Activated naive CD8-positive, alpha-beta T cell (primary cell): ENCODE data around the gene RNASE8.
A peak's percentile ranks its signal among the peaks of the same experiment; 100 is the strongest.

Source experiments
- H3K27ac Mint-ChIP-seq: one replicate; pipeline ENCODE4 v1.8.0; 2021; ENCODE audit warnings: mixed read lengths
- H3K27me3 Mint-ChIP-seq: one replicate; pipeline ENCODE4 v1.8.0; 2021; ENCODE audit warnings: mixed read lengths
- H3K36me3 Mint-ChIP-seq: one replicate; pipeline ENCODE4 v1.8.0; 2021; ENCODE audit warnings: mixed read lengths
- H3K4me1 Mint-ChIP-seq: one replicate; pipeline ENCODE4 v1.8.0; 2021; ENCODE audit warnings: low read depth, mixed read lengths
- H3K4me3 Mint-ChIP-seq: one replicate; pipeline ENCODE4 v1.8.0; 2021; ENCODE audit warnings: mild to moderate bottlenecking, mixed read lengths
- H3K9me3 Mint-ChIP-seq: one replicate; pipeline ENCODE4 v1.8.0; 2021; ENCODE audit warnings: low read depth, mixed read lengths

The RNASE8 gene

DNA sequence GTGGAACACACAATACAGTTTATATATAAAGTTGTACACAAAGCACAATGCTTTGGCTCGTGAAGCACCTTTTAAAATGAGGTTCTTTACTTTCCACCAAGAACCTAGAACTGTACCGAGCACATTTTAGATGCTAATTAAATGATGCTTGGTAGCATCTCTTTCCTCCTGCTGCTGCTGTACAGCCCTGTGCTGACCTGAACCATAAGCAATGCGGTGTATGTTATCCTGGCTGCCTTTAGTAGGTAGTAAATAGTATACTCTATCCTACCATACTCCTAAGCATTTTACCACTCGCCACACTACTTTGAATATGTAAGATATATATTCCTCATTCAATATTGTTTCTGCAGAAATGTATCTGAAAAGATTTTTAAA, 2.9 kb upstream of the RNASE8 start:
- no peaks in the 10 kb centered on the region for H3K4me1 Mint-ChIP-seq
- H3K36me3 Mint-ChIP-seq = no peaks in the 10 kb centered on the region
- H3K27me3 Mint-ChIP-seq = peaks cover 2% of the 10 kb centered on the region
- H3K9me3 Mint-ChIP-seq = no peaks in the 10 kb centered on the region
- H3K4me3 Mint-ChIP-seq = no peak overlapping the region
- H3K27ac Mint-ChIP-seq = no peak overlapping the region

GRCh38 chr14:21055432-21056117, 2.0 kb upstream of the RNASE8 start:
- Mint-ChIP-seq H3K27ac (no peak overlapping the region), H3K4me3 (no peak overlapping the region), H3K4me1 (no peaks in the 10 kb centered on the region), H3K9me3 (no peaks in the 10 kb centered on the region), H3K36me3 (no peaks in the 10 kb centered on the region), H3K27me3 (no peaks in the 10 kb centered on the region)

DNA sequence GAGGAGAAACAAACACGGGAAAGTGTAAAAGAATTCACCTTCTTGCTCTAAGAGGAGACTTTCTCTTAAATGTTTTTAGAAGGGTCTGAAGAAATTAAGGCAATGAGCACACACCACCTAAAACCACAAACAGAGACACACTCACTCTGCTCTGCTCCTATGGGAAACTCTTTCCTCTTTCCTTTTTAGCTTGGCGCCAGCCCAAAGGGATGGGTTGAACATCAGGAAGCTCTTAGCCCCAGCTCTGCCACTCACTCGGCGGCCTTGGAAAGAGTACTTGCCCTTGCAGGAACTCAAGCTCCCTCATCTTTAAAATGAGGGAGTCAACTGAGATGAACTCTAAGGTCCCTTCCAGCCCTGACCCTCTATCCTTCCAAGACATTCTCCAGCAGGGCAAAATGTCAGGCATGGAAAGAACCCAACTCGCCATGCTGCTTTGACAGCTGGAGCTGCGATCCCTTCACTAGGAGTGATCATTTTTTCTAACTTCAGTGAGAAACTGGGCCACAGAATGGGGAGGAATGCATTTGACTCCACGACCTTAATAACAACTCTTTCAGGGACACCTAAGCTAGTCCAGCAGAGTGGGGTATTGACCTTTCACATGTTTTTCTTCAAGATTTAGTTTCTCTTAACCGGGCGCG, 980 bp upstream of the RNASE8 start:
- H3K36me3 Mint-ChIP-seq = no peaks in the 10 kb centered on the region
- no peaks in the 10 kb centered on the region for H3K4me1 Mint-ChIP-seq
- H3K9me3 Mint-ChIP-seq = no peaks in the 10 kb centered on the region
- H3K27me3 Mint-ChIP-seq = peaks cover 2% of the 10 kb centered on the region
- no peak overlapping the region for H3K4me3 Mint-ChIP-seq
- H3K27ac Mint-ChIP-seq = no peak overlapping the region

- H3K9me3 Mint-ChIP-seq = no peaks in the 10 kb centered on the region
- peaks cover 5% of the 10 kb centered on the region for H3K27me3 Mint-ChIP-seq
- H3K36me3 Mint-ChIP-seq = no peaks in the 10 kb centered on the region
- H3K4me1 Mint-ChIP-seq = no peaks in the 10 kb centered on the region
- no peak overlapping the region for H3K4me3 Mint-ChIP-seq
- H3K27ac Mint-ChIP-seq = no peak overlapping the region
Measured at GRCh38 chr14:21058903-21059302, 1.3 kb downstream of the RNASE8 start.

- H3K36me3 Mint-ChIP-seq = no peaks in the 10 kb centered on the region
- H3K9me3 Mint-ChIP-seq = no peaks in the 10 kb centered on the region
- no peak overlapping the region for H3K27ac Mint-ChIP-seq
- peaks cover 6% of the 10 kb centered on the region for H3K27me3 Mint-ChIP-seq
- H3K4me1 Mint-ChIP-seq = no peaks in the 10 kb centered on the region
- no peak overlapping the region for H3K4me3 Mint-ChIP-seq
Measured at GRCh38 chr14:21059842-21060613, 2.4 kb downstream of the RNASE8 start.

- Mint-ChIP-seq H3K9me3 (no peaks in the 10 kb centered on the region), H3K27ac (no peak overlapping the region), H3K27me3 (peaks cover 12% of the 10 kb centered on the region), H3K36me3 (no peaks in the 10 kb centered on the region), H3K4me3 (no peak overlapping the region), H3K4me1 (no peaks in the 10 kb centered on the region)
Measured at GRCh38 chr14:21060614-21061346, 3.2 kb downstream of the RNASE8 start.

DNA sequence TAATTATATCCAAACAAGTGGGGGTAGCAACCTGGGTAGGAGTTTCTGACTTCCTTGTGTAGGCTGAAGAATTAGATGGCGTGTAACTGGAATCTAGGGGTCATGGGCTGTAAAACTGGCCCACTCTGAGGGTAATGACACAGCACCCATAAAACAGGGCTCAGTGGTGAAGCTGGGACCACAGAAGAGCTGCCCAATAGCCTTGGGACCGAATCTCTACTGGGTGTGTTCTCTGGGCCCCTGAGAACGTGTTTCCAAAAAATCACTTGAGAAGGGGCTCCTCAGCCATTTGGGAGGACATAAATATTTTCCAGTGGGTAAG, 3.7 kb downstream of the RNASE8 start:
- Mint-ChIP-seq H3K9me3 (no peaks in the 10 kb centered on the region), H3K27me3 (peaks cover 14% of the 10 kb centered on the region), H3K4me3 (no peak overlapping the region), H3K4me1 (no peaks in the 10 kb centered on the region), H3K27ac (no peak overlapping the region), H3K36me3 (no peaks in the 10 kb centered on the region)

GRCh38 chr14:21063479-21063878, 5.9 kb downstream of the RNASE8 start:
- no peak overlapping the region for H3K27ac Mint-ChIP-seq
- no peaks in the 10 kb centered on the region for H3K9me3 Mint-ChIP-seq
- no peak overlapping the region for H3K4me3 Mint-ChIP-seq
- peaks cover 28% of the 10 kb centered on the region for H3K27me3 Mint-ChIP-seq
- H3K4me1 Mint-ChIP-seq = peaks cover under 1% of the 10 kb centered on the region
- H3K36me3 Mint-ChIP-seq = no peaks in the 10 kb centered on the region

GRCh38 chr14:21066882-21067502, 9.4 kb downstream of the RNASE8 start:
- Mint-ChIP-seq H3K36me3 (no peaks in the 10 kb centered on the region), H3K4me3 (no peak overlapping the region), H3K27ac (no peak overlapping the region), H3K9me3 (no peaks in the 10 kb centered on the region), H3K4me1 (peaks cover 24% of the 10 kb centered on the region), H3K27me3 (peaks cover 37% of the 10 kb centered on the region)

- H3K27ac Mint-ChIP-seq = no peak overlapping the region
- H3K36me3 Mint-ChIP-seq = no peaks in the 10 kb centered on the region
- peaks cover 29% of the 10 kb centered on the region for H3K4me1 Mint-ChIP-seq
- no peaks in the 10 kb centered on the region for H3K9me3 Mint-ChIP-seq
- H3K4me3 Mint-ChIP-seq = peak overlapping the region; percentile 82
- peaks cover 42% of the 10 kb centered on the region for H3K27me3 Mint-ChIP-seq
Measured at GRCh38 chr14:21068521-21069387, 11.1 kb downstream of the RNASE8 start.

DNA sequence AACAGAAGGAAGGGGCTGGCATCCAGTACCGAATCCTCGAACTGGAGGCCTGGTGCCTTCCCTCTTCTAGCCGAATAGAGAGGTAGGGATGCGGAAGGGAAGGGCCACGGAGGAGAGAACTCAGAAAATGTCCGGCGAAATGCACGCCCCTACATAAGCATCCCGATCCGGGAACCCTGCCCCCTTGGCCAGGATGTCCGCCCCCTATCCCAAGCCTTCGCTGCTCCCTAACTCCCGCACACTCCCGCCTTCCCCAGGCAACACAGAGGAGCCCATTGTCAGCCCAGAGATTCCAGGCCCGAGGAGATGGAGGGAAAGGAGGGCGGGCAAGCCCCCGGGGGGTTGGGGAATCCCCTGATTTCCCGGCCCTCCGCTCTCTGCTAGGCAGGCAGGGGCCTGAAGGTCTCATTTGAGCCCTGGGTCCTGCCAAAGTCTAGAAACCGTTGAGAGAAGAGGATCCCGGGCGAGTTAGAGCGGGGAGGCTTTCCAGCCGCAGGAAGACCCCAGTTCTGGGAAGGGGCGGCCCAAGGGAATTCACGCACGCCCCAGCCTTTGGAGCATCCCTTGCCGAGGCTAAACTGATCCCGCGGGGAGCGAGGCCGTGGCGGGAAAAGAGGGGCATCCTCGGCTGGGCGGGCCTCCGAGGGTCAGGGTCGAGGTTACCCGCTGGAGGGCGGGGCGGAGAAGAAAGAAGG, 11.9 kb downstream of the RNASE8 start:
- Mint-ChIP-seq H3K27ac (no peak overlapping the region), H3K36me3 (no peaks in the 10 kb centered on the region), H3K9me3 (no peaks in the 10 kb centered on the region), H3K4me3 (peak overlapping the region; percentile 82), H3K4me1 (peaks cover 29% of the 10 kb centered on the region), H3K27me3 (peaks cover 42% of the 10 kb centered on the region)

DNA sequence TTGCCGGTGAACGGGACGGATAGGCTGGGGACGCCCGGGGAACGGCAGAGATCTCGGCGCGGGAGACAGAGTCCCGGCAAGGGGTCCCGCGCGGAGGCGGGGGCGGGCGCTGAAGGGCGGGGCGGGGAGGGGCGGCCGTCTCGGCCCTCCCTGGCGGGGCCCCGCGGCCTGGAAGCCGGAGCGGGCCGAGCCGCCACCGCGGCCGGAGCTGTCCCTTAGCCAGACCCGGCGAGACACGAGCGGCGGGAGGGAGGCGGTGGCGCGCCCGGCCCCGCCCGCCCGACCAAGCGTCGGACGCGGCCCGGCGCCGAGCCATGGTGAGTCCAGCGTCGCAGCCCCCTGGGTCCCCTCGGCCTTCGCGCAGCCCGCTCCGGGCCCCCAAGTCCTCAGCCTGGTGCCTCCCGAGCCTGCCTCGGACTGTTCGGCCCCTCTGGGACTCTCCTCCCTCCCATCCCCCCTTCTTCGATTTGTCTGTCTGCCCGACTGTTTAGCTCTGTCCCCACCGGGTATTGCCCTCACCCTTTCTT, 12.5 kb downstream of the RNASE8 start, which contains the start of gene ARHGEF40:
ARHGEF40 (plus strand) TSS at position 222 of the 527 bp plus-strand sequence; CDS start at position 315, 93 bp downstream.
- Mint-ChIP-seq H3K4me3 (peak within 1 kb of the TSS; percentile 82), H3K27ac (no peak within 1 kb of the TSS), H3K4me1 (peaks cover 29% of the 10 kb centered on the region), H3K9me3 (no peaks in the 10 kb centered on the region), H3K36me3 (no peaks in the 10 kb centered on the region), H3K27me3 (peaks cover 40% of the 10 kb centered on the region)

GRCh38 chr14:21070610-21071224, 13.1 kb downstream of the RNASE8 start:
- Mint-ChIP-seq H3K9me3 (no peaks in the 10 kb centered on the region), H3K27ac (no peak overlapping the region), H3K27me3 (peaks cover 35% of the 10 kb centered on the region), H3K4me1 (peaks cover 29% of the 10 kb centered on the region), H3K4me3 (peak overlapping the region; percentile 81), H3K36me3 (no peaks in the 10 kb centered on the region)
